ENCODE results near the gene BICD1.

The BICD1 gene

GRCh38 chr12:32197421-32197820, 90.8 kb downstream of the BICD1 start:
- DNase-seq (ENCODE audit: low read depth) = no peak
- TF ChIP-seq, protein P1, sequence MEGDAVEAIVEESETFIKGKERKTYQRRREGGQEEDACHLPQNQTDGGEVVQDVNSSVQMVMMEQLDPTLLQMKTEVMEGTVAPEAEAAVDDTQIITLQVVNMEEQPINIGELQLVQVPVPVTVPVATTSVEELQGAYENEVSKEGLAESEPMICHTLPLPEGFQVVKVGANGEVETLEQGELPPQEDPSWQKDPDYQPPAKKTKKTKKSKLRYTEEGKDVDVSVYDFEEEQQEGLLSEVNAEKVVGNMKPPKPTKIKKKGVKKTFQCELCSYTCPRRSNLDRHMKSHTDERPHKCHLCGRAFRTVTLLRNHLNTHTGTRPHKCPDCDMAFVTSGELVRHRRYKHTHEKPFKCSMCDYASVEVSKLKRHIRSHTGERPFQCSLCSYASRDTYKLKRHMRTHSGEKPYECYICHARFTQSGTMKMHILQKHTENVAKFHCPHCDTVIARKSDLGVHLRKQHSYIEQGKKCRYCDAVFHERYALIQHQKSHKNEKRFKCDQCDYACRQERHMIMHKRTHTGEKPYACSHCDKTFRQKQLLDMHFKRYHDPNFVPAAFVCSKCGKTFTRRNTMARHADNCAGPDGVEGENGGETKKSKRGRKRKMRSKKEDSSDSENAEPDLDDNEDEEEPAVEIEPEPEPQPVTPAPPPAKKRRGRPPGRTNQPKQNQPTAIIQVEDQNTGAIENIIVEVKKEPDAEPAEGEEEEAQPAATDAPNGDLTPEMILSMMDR (IDR thresholded peaks at IDR 0.05; ENCODE audit: control insufficient read depth, extremely low read depth, insufficient read depth) = no peak
- H3K4me3 ChIP-seq (ENCODE audit: low read depth, low read length) = no peak overlapping the region

DNA sequence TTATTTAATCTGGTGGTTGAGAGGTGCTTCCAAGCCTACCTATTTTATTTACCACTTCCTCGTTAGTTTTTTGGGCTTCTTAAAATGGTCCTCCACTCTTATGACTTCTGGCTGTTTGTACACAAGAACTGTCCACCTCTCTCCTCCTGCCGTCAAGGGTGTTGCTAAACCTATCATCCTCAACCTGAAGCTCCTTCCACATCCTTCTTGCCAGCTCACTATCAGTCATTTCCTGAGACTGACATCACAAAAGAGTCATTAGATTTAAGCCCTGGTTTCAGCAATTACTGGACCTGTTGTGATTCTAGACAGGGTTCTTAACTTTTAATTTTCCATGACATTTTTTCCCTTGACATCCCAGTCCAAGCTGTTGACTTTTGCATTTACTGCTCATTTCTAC, 91.9 kb downstream of the BICD1 start:
- TF ChIP-seq, protein P1 (IDR thresholded peaks at IDR 0.05; ENCODE audit: control insufficient read depth, extremely low read depth, insufficient read depth) = no peak
- no peak overlapping the region for H3K4me3 ChIP-seq (ENCODE audit: low read depth, low read length)
- DNase-seq (ENCODE audit: low read depth) = no peak

GRCh38 chr12:32201096-32201495, 94.4 kb downstream of the BICD1 start:
- DNase-seq (ENCODE audit: low read depth) = no peak
- no peak overlapping the region for H3K4me3 ChIP-seq (ENCODE audit: low read depth, low read length)
- TF ChIP-seq, protein P1 (IDR thresholded peaks at IDR 0.05; ENCODE audit: control insufficient read depth, extremely low read depth, insufficient read depth) = no peak

- no peak overlapping the region for H3K4me3 ChIP-seq (ENCODE audit: low read depth, low read length)
- TF ChIP-seq, protein P1 (IDR thresholded peaks at IDR 0.05; ENCODE audit: control insufficient read depth, extremely low read depth, insufficient read depth) = no peak
- peak; percentile 26 for DNase-seq (ENCODE audit: low read depth)
Observed at GRCh38 chr12:32201976-32202375, 95.3 kb downstream of the BICD1 start.

DNA sequence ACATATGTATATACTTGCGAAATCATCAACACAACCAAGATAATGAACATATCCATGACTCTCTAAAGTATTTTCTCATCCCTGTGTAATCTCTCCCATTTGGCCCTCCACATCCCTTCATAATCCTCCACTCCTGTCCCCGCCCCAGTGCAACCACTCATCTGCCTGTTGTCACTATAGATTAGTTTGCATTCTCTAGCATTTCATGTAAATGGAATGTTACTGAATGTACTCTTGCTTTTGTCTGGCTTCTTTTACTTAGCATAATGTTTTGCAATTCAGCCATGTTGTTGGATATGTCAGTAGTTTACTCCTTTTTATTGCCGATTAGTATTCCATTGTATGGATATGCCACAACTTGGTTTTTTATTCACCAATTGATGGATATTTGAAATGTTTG, 99.1 kb downstream of the BICD1 start:
- TF ChIP-seq, protein P1 (IDR thresholded peaks at IDR 0.05; ENCODE audit: control insufficient read depth, extremely low read depth, insufficient read depth) = no peak
- H3K4me3 ChIP-seq (ENCODE audit: low read depth, low read length) = no peak overlapping the region
- DNase-seq (ENCODE audit: low read depth) = no peak

DNA sequence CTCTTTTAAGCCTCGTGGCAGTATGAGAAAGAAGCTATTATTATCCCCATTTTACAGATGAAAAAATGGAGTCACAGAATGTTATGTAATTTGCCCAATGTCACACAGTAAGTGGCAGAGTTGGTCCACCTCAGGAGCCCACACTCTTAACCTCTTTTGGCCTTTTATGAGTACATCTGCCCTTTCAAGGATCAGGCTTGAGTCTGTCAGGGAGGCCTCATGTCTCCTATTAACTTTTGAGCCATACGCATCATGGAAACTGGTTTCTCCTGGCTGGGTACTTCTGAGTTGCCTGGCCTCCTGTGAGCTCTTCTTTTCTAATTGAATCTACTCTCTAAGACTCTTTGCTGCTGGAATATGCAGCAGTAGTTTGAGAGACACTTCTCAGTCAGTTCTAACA, 101.7 kb downstream of the BICD1 start:
- DNase-seq (ENCODE audit: low read depth) = no peak
- no peak overlapping the region for H3K4me3 ChIP-seq (ENCODE audit: low read depth, low read length)
- TF ChIP-seq, protein P1 (IDR thresholded peaks at IDR 0.05; ENCODE audit: control insufficient read depth, extremely low read depth, insufficient read depth) = no peak

GRCh38 chr12:32211066-32211899, 104.6 kb downstream of the BICD1 start:
- TF ChIP-seq, protein P1 (IDR thresholded peaks at IDR 0.05; ENCODE audit: control insufficient read depth, extremely low read depth, insufficient read depth) = no peak
- no peak for DNase-seq (ENCODE audit: low read depth)
- no peak overlapping the region for H3K4me3 ChIP-seq (ENCODE audit: low read depth, low read length)
